Caco-2 (cell line): ENCODE results near the gene HTRA3. TPM values are rescaled to one million over a fixed set of nuclear protein-coding genes. Genes with fewer than 3 reads are reported as not detected.

Experiments used
- BruUV-seq: library from RNA; stranded (reverse); fragments of 400-500 nt; replicated peaks from 2 replicates; lab custom pipeline; 2021; lab: Mats Ljungman, UMichigan
- CTCF ChIA-PET: fragments of 300-600 bp; sonication (Branson Sonifier 250); formaldehyde crosslinking; loops from one replicate; lab custom pipeline; 2022; ENCODE audit warnings: antibody characterized with exemption; lab: Charles Lee
- POLR2A ChIA-PET: fragments of 300-600 bp; sonication (Branson Sonifier 250); formaldehyde crosslinking; loops from one replicate; lab custom pipeline; 2022; ENCODE audit warnings: antibody characterized with exemption; lab: Charles Lee
- DNase-seq, 2 experiments: peaks; one replicate each; pipeline versions ENCODE4 v3.0.0 to v3.0.0-alpha.2; 2020 to 2022
- H3K27me3 ChIP-seq: replicated peaks from 2 replicates; pipeline ENCODE4 v1.6.0; 2011; ENCODE audit warnings: low read length; ENCODE audit not compliant: control insufficient read depth, insufficient read depth
- H3K36me3 ChIP-seq: 2 replicates; pipeline ENCODE4 v1.5.1; 2011; ENCODE audit warnings: low read length; ENCODE audit not compliant: control insufficient read depth, insufficient read depth
- H3K4me1 ChIP-seq: fragments of 250-450 bp; sonication (Bioruptor Pico); 2 replicates; pipeline ENCODE4 v1.5.1; 2020; ENCODE audit warnings: mild to moderate bottlenecking
- H3K4me3 ChIP-seq: 2 replicates; pipeline ENCODE4 v1.5.1; 2011; ENCODE audit warnings: low read depth, mild to moderate bottlenecking, control low read depth, low read length
- H3K9me3 ChIP-seq: fragments of 250-450 bp; sonication (Bioruptor Pico); 2 replicates; pipeline ENCODE4 v1.5.1; 2020; ENCODE audit warnings: mild to moderate bottlenecking, moderate library complexity
- H3K27ac Mint-ChIP-seq: one replicate; pipeline ENCODE4 v1.8.0; 2022; ENCODE audit warnings: mixed read lengths; ENCODE audit not compliant: unreplicated experiment
- H3K27me3 Mint-ChIP-seq: one replicate; pipeline ENCODE4 v1.8.0; 2022; ENCODE audit warnings: mixed read lengths; ENCODE audit not compliant: insufficient read depth, unreplicated experiment
- H3K36me3 Mint-ChIP-seq: one replicate; pipeline ENCODE4 v1.8.0; 2022; ENCODE audit warnings: mild to moderate bottlenecking, mixed read lengths; ENCODE audit not compliant: insufficient read depth, unreplicated experiment
- H3K4me1 Mint-ChIP-seq: one replicate; pipeline ENCODE4 v1.8.0; 2022; ENCODE audit warnings: low read depth, mixed read lengths; ENCODE audit not compliant: unreplicated experiment
- H3K4me3 Mint-ChIP-seq: one replicate; pipeline ENCODE4 v1.8.0; 2022; ENCODE audit warnings: mild to moderate bottlenecking, moderate library complexity, mixed read lengths; ENCODE audit not compliant: unreplicated experiment
- H3K9me3 Mint-ChIP-seq: one replicate; pipeline ENCODE4 v1.8.0; 2022; ENCODE audit warnings: mixed read lengths; ENCODE audit not compliant: unreplicated experiment
- CTCF ChIP-seq, 2 experiments: fragments of 200-600 bp in 1 of 2; IDR thresholded peaks; 1 replicate in 1 of 2; 2 replicates in 1 of 2; pipeline versions ENCODE4 v1.5.1 to v1.8.0; 2011 to 2022; ENCODE audit warnings: antibody characterized with exemption in 1 of 2, control low read depth in 1 of 2, inconsistent platforms in 1 of 2, low read depth in 1 of 2, low read length in 1 of 2, mild to moderate bottlenecking in 1 of 2, moderate library complexity in 1 of 2; ENCODE audit not compliant: insufficient read depth in 1 of 2, severe bottlenecking in 1 of 2, unreplicated experiment in 1 of 2
- intact Hi-C: fragments of 100-400 bp; cut with micrococcal nuclease; formaldehyde crosslinking; loops from one replicate; pipeline ENCODE4 v1.10.0; 2022; ENCODE audit not compliant: unreplicated experiment
- total RNA-seq: library from RNA; stranded (reverse); gene quantifications from 2 replicates; pipeline ENCODE4 v1.2.3, GENCODE V29; 2022

Gene HTRA3
- total RNA-seq, 1 experiment from 2014 or later: 0.66 TPM

GRCh38 chr4:8242782-8243560, 26.6 kb upstream of the HTRA3 start:
- POLR2A ChIA-PET: interaction anchor here (0.6 kb wide), 1 partner anchor 186 kb away, joined by 4 read pairs; no protein-coding TSS in a partner anchor
- no peak for TF ChIP-seq CTCF (IDR thresholded peaks at IDR 0.05; ENCODE audit: insufficient read depth in 1 of 2, low read depth in 1 of 2, low read length in 1 of 2, severe bottlenecking in 1 of 2, unreplicated experiment in 1 of 2)
- peaks cover 1% of the 10 kb centered on the region for H3K36me3 ChIP-seq
- intact Hi-C loops: loop anchor here (1.0 kb wide), 2 partner anchors 160 to 167 kb away; no protein-coding TSS in a partner anchor
- no TSS peak for BruUV-seq
- H3K4me3 ChIP-seq: no peak overlapping the region
- H3K9me3 ChIP-seq: no peaks in the 10 kb centered on the region
- Mint-ChIP-seq H3K27ac (no peak overlapping the region), H3K4me3 (no peak overlapping the region), H3K36me3 (no peaks in the 10 kb centered on the region), H3K27me3 (no peaks in the 10 kb centered on the region), H3K4me1 (peaks cover 6% of the 10 kb centered on the region), H3K9me3 (no peaks in the 10 kb centered on the region)
- H3K4me1 ChIP-seq: peaks cover 28% of the 10 kb centered on the region
- CTCF ChIA-PET: interaction anchor here (0.6 to 1.7 kb wide), 10 partner anchors 43 to 211 kb away, joined by 3 to 27 read pairs (median 4); partner anchors contain the start of gene SH3TC1
- no peaks in the 10 kb centered on the region for H3K27me3 ChIP-seq
- DNase-seq: no peak

GRCh38 chr4:8244001-8244757, 25.4 kb upstream of the HTRA3 start:
- Mint-ChIP-seq H3K9me3 (no peaks in the 10 kb centered on the region), H3K36me3 (no peaks in the 10 kb centered on the region), H3K4me3 (no peak overlapping the region), H3K4me1 (peaks cover 2% of the 10 kb centered on the region), H3K27me3 (no peaks in the 10 kb centered on the region), H3K27ac (no peak overlapping the region)
- no peak for TF ChIP-seq CTCF (IDR thresholded peaks at IDR 0.05; ENCODE audit: insufficient read depth in 1 of 2, low read depth in 1 of 2, low read length in 1 of 2, severe bottlenecking in 1 of 2, unreplicated experiment in 1 of 2)
- Histone ChIP-seq H3K4me3 (no peak overlapping the region), H3K9me3 (no peaks in the 10 kb centered on the region), H3K36me3 (no peaks in the 10 kb centered on the region; the same call in none of the 2 replicates), H3K4me1 (peaks cover 16% of the 10 kb centered on the region), H3K27me3 (no peaks in the 10 kb centered on the region)
- POLR2A ChIA-PET: no interaction called here
- intact Hi-C loops: no loop called here
- DNase-seq: no peak
- CTCF ChIA-PET: interaction anchor here (0.5 to 0.6 kb wide), 2 partner anchors 30 to 166 kb away, joined by 3 read pairs; no protein-coding TSS in a partner anchor
- BruUV-seq: no TSS peak

GRCh38 chr4:8244931-8245460, 24.6 kb upstream of the HTRA3 start:
- intact Hi-C loops: no loop called here
- ChIA-PET POLR2A (no interaction called here), CTCF (interaction anchor here (0.6 kb wide), 1 partner anchor 165 kb away, joined by 3 read pairs; no protein-coding TSS in a partner anchor)
- Mint-ChIP-seq H3K4me1 (no peaks in the 10 kb centered on the region), H3K27me3 (no peaks in the 10 kb centered on the region), H3K9me3 (no peaks in the 10 kb centered on the region), H3K4me3 (no peak overlapping the region), H3K36me3 (no peaks in the 10 kb centered on the region), H3K27ac (no peak overlapping the region)
- Histone ChIP-seq H3K4me3 (no peak overlapping the region), H3K4me1 (peaks cover 12% of the 10 kb centered on the region), H3K9me3 (no peaks in the 10 kb centered on the region), H3K36me3 (no peaks in the 10 kb centered on the region; the same call in 1 of the 2 replicates), H3K27me3 (no peaks in the 10 kb centered on the region)
- DNase-seq: no peak
- no peak for TF ChIP-seq CTCF (IDR thresholded peaks at IDR 0.05; ENCODE audit: insufficient read depth in 1 of 2, low read depth in 1 of 2, low read length in 1 of 2, severe bottlenecking in 1 of 2, unreplicated experiment in 1 of 2)
- no TSS peak for BruUV-seq
